GM18858 (cell line): ENCODE data around the gene ZNF711.
"Not testable (repeated sequence)": the region's sequence is repeated elsewhere in the genome, so short reads cannot be mapped to it uniquely, and the experiment has no call there.

ENCODE experiments used
- ATAC-seq: cut with Tn5 transposase; IDR thresholded peaks from one replicate; pipeline ENCODE4 v1.9.1; 2021; ENCODE audit not compliant: unreplicated experiment

ZNF711 gene

DNA sequence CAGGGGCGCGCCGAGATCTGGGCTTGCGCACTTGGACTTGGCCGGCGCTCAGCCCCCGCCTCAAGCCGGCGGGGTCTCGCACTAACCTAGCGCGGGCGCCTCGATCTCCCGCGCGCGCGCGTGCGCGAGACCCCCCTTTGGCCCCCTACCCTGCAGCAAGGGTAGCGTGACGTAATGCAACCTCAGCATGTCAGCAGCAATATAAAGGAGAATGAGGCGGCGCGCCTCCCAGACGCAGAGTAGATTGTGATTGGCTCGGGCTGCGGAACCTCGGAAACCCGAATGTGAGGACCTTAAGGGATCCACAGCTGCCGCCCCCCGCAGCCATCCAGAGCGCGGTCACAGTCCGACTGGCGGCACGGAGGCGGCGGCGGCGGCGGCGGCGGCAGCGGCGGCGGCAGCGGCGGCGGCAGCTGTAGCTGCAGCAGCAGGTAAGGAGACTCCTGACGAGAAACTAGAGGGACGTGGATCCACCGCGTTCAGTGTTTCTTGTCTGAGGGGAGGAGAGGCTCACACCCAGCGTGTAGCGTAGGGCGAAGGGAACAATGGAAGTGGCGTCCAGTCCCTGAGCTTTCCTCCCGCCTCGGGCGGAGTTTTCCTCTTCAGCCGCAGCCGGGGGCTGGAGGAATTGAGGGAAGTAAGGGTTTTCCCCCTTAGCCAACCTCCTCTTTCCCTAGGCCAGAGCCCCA lies at the start of gene ZNF711, which contains the start of gene SATL1:
Gene ZNF711 (plus strand): TSS at position 231 of the 689 bp plus-strand sequence. CDS start 3,582 bp downstream, outside the sequence.
Gene SATL1 (minus strand): TSS at position 19 of the 689 bp plus-strand sequence. CDS start 134,811 bp downstream, outside the sequence.
- no peak for ATAC-seq

DNA sequence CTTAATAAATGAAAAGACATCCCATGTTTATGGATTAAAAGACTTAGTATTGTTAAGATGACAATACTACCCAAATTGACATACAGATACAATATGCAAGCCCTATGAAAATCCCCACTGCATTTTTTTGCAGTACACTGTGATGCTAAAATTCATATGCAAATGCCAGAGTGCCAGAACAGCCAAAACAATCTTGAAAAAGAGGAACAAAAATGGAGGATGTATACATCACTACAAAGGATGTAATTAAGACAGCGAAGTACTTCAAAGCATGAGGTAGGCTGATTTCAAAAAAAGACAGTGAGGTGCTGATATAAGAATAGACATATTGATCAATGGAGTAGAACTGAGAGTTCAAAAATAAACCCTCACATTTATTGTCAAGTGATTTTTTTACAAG lies 47.5 kb upstream of the ZNF711 start:
- ATAC-seq, result no peak

GRCh38 chrX:85203461-85203970 lies 40.3 kb upstream of the ZNF711 start:
- ATAC-seq, result no peak

DNA sequence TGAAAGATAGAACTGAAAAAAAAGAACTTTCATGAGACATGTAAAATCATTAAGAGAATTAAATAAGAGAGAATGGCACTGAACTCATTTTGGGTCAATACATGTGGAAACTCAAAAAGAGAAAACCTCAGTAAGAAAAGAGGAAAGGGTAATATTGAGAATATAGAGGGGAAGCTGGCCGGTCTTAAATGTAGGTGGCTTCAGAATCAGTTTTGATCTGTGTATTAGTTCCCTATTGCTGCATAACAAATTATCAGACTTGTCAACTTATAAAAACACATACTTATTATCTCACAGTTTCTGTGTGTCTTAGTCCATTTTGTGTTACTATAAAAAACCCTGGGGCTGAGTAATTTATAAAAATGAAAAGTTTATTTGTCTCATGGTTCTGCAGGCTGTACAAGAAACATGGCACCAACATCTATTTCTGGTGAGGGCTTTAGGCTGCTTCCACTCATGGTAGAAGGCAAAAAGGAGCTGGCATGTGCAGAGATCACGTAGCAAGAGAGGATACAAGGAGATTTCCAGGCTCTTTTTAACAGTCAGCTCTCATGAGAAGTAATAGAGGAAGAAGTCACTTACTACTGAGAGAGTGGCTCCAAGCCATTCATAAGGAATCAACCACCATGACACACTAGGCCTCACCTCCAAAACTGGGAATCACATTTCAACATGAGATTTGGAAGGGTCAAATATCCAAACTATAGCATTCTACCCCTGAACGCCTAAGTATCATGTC lies 29.8 kb upstream of the ZNF711 start:
- no peak for ATAC-seq

GRCh38 chrX:85215946-85216345 lies 27.8 kb upstream of the ZNF711 start:
- no peak for ATAC-seq

DNA sequence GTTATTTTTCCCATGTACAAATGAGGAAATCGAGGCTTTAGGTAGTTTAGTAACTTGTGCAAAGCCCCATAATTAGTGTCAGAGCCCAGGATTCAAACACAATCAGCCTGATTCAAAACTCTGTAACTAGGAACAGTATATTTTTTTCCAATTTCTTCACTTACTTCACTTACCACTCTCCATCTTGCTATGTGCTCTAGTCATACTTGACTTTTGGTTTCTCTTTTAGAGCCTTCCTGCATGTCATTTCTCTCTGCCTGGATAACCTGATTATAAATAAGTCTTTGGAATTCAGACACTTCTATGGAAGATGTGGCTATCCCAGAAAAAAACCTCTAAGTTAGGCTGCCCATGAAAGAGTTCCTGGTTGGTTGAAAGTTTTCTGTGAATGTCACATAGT lies 22.4 kb upstream of the ZNF711 start:
- ATAC-seq, result no peak

DNA sequence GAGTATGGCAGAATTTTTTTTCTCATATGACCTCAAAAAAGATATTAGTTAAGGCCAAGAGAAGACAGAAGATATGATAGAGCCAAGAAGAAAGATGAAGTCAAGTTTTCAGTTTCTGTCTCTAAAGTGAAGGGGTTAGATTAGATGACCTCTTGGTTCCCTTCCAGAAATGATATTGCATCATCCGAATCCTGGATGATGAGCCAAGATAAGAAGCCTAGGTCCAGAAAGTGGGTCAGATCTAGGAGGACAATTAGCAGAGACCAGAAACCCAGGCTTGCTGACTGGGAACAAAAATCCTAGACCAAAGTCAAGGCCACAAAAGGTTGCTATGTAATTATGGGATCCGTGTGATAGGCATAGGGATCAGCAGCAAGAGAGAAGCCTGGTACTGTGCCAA lies 20.4 kb upstream of the ZNF711 start:
- ATAC-seq, result no peak

DNA sequence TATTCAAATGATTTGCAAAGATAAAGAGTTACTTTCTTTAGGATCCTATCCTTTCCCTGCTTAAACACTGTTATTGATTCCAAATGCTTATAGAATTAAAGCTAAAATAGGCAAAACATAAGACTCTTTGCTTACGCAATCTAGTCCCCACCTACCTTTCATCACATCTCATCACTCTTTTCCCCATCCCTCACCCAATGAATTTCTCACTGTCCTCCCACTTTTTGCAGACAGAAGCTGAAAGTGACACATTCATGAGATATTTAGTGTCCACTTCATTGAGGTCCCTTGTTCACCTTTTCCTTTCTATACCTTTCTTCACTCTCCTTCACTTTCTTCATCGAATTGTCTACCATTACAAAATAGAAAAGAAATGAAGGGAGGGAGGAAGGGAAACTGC lies 636 bp upstream of the ZNF711 start:
- no peak for ATAC-seq

DNA sequence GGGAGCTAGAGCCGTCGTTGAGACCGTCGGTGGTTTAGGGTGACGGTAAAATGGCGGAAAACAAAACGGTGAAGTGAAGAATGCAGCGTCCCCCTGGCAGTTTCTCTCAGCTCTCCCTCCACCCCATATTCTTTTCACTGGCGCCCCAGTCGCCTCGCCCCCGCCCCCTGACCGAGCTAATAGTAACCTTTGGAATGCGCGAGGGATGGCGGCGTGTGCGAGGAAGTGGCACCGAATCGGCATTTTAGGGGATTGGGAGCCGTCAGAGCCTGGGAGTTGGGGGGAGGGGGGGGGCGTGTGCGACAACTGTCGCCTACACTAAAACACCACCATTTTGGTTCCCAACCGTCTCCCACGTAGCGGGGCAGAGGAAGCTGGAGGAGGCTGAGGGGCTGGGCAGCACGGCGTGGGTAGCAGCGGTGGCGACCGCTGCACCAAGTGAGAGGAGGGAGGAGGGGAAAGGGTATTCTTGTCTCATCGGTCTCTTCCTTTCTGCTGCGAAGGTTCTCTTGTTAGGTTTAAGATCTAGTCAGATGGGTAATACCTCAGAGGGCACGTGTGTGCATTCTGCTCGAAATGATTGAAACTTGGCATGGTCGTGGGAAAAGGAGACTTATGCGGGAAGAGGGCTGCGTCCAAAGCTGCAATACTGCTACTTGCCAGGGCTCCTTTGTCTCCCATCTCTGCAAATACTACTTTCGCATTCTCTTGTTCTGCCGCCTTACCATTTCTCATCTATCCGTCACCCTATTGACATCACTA lies 840 bp downstream of the ZNF711 start:
- ATAC-seq, result peak; percentile 32

- ATAC-seq, result not testable (repeated sequence)
Observed at GRCh38 chrX:85285286-85285685, 41.5 kb downstream of the ZNF711 start.

DNA sequence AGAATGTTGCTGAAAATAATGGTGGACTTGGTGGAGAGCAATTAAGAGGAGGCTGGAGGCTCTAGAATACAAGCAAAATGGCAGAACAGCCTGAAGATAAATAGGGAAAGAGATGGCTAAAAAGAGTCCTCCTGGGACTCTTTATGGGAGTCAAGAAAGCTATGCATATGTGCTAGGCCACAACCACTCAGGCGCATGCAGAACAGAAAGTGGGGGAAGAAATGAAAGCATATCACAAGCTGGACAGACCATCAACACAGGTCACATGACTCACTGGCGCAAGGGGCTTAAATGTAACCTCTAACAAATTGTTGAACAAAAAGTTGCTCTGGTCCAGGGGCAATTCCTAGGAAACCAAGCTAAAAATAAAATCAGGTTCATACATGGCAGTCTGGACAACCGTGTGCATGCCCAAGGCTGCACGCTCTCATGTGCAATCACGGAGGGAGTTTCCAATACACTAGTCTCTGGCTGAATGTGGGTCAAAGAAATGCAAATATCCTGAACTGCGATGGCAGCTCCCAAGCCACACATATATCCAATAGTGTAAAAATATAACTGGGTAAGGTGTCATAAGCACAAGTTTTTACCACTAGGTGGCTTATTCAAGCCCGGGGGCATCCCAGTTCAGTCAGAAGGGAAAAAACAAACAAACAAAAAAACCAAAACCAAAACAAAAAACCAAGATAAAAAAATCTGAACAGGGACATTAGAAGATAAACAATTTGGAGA lies 45.4 kb downstream of the ZNF711 start:
- ATAC-seq, result no peak

DNA sequence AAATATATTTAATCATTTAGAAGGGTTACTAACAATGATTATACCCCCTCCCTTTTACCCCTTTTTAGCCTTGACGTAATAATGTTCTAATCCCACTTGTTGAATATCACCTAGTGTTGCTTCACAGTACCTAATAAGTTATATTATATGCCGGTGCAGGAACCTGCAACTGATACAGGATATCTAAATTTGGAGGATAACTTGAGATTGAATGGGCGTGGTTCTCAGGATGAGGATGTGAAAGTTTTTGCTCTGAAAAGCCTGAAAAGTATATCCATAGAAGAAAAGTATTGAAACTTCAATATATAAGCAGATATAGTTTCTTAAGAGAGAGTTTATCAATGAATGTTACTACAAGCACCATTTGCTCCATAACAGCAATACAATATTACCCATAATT lies 59.8 kb downstream of the ZNF711 start:
- ATAC-seq, result peak; percentile 76

DNA sequence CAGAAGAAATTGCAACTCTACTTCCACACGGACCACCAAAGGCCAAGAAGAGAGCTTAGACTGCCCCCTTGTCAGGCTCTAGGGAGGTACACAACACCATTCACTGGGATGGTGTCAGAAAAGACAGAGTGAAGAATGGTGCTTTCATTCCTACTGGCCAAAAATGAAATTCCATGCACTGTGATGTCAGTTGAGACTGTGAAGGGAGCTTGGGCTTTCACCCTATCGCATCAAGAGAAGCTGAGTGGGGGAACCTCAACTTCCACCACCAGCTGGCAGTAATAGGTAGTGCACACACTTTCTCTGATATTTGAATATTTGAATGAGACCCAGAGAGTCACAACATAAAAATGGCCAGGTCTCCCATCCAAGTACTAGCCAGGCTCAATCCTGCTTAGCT lies 65.9 kb downstream of the ZNF711 start:
- ATAC-seq, result no peak

GRCh38 chrX:85311348-85311747 lies 67.6 kb downstream of the ZNF711 start:
- ATAC-seq, result not testable (repeated sequence)
